NCI-H748 treated with DMSO at 0.1 percent for 48 hours (cell line): ENCODE results near the gene PLAAT5.
"Not testable (repeated sequence)": the region's sequence is repeated elsewhere in the genome, so short reads cannot be mapped to it uniquely, and the experiment has no call there.

Experiments
- DNase-seq: peaks from one replicate; lab custom pipeline; 2025; lab: John Stamatoyannopoulos, UW

PLAAT5 gene

GRCh38 chr11:63490551-63491239 lies at the start of gene PLAAT5:
Gene PLAAT5 (minus strand): TSS chr11:63491167. CDS start chr11:63491034, 133 bp downstream.
- DNase-seq: no peak

GRCh38 chr11:63537293-63538101 lies 46.5 kb upstream of the PLAAT5 start:
- DNase-seq: no peak

GRCh38 chr11:63536669-63537292 lies 45.8 kb upstream of the PLAAT5 start, which contains the start of gene PLAAT4:
Gene PLAAT4 (plus strand): TSS chr11:63536808. CDS start chr11:63536869, 61 bp downstream.
- DNase-seq: no peak

- DNase-seq: no peak
Observed at GRCh38 chr11:63535734-63536133, 44.8 kb upstream of the PLAAT5 start.

- DNase-seq: no peak
Observed at GRCh38 chr11:63534895-63535461, 44.0 kb upstream of the PLAAT5 start.

GRCh38 chr11:63534076-63534475 lies 43.1 kb upstream of the PLAAT5 start:
- DNase-seq: no peak

GRCh38 chr11:63532799-63533475 lies 42.0 kb upstream of the PLAAT5 start:
- no peak for DNase-seq

- DNase-seq: no peak
Observed at GRCh38 chr11:63532117-63532516, 41.1 kb upstream of the PLAAT5 start.

- DNase-seq: not testable (repeated sequence)
Observed at GRCh38 chr11:63531074-63531792, 40.3 kb upstream of the PLAAT5 start.

GRCh38 chr11:63530021-63530420 lies 39.1 kb upstream of the PLAAT5 start:
- no peak for DNase-seq

GRCh38 chr11:63529373-63529772 lies 38.4 kb upstream of the PLAAT5 start:
- not testable (repeated sequence) for DNase-seq

GRCh38 chr11:63528729-63529278 lies 37.8 kb upstream of the PLAAT5 start:
- not testable (repeated sequence) for DNase-seq

- not testable (repeated sequence) for DNase-seq
Observed at GRCh38 chr11:63528156-63528555, 37.2 kb upstream of the PLAAT5 start.

GRCh38 chr11:63527667-63528066 lies 36.7 kb upstream of the PLAAT5 start:
- DNase-seq: no peak

- DNase-seq: no peak
Observed at GRCh38 chr11:63523151-63523550, 32.2 kb upstream of the PLAAT5 start.

- no peak for DNase-seq
Observed at GRCh38 chr11:63521896-63522295, 30.9 kb upstream of the PLAAT5 start.

- no peak for DNase-seq
Observed at GRCh38 chr11:63520606-63521170, 29.7 kb upstream of the PLAAT5 start.

GRCh38 chr11:63518548-63518947 lies 27.6 kb upstream of the PLAAT5 start:
- no peak for DNase-seq

- DNase-seq: no peak
Observed at GRCh38 chr11:63517156-63517555, 26.2 kb upstream of the PLAAT5 start.

- no peak for DNase-seq
Observed at GRCh38 chr11:63516109-63516508, 25.1 kb upstream of the PLAAT5 start.
